Forelimb muscle (tissue), 1 donor: Measurements from ENCODE around the gene GPT2. TPM values are rescaled to one million over a fixed set of nuclear protein-coding genes. Genes with fewer than 3 reads are reported as not detected.

Experiments used
- DNase-seq: peaks from one replicate; pipeline ENCODE4 v3.0.0-alpha.2; 2013; ENCODE audit warnings: low read depth
- polyA plus RNA-seq: library from polyadenylated mRNA; unstranded; fragments of 120-200 nt; gene quantifications from one replicate; pipeline ENCODE4 v1.2.1, GENCODE V29; 2013; ENCODE audit not compliant: insufficient read length

GPT2 gene
- polyA plus RNA-seq, 1 donor: 36.5 TPM

DNA sequence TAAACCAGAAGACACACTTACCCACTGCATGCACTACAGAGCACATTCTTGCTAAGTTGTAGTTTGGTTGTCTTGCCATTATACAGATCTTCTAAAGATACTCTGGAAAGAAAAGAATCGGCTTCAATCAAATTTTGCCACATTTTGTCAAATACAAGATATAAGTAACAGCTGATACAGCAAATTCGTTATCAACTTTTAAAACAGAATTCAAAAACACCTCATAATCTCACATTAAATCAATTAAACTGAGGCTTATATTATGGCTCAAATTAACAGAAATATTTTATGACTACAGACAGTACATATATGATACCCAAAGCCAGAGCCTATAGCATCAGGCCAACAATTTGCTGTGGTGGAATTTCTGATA, 83.9 kb downstream of the GPT2 start:
- no peak for DNase-seq

DNA sequence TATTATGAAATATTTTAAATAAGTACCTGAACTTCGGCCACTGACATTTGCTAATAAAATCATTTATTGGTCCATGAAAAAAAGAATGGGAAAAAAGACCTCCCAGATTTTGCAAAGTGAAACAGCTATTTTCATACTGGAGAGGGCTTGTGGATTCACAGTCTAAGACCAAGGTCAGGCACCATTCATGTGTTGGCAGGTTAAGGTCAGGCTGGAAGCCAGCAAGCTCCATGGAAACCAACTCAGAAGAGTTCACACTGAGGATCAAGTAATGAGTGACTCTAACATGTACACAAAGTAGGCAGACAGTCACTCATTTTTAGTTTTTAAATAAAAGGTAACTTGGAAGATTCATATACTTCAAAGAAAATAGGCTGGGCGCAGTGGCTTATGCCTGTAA, 85.9 kb downstream of the GPT2 start:
- no peak for DNase-seq

DNA sequence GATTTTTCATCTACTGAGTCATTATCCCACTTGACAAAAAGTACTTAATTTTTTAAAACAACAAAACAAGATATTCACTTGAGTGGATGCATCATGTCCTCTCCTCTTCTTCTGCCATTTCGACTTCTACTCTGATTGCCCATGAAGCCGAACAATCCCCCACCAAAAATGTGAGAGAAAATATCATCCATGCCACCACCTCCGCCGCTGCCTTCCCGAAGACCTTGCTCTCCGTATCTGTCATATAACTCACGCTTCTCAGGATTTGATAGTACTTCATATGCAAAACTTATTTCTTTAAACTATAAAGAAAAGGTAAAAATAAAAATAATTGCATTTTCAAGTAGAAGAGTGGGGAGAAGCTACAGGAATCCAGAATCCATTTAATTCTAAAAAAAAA, 87.1 kb downstream of the GPT2 start:
- no peak for DNase-seq

DNA sequence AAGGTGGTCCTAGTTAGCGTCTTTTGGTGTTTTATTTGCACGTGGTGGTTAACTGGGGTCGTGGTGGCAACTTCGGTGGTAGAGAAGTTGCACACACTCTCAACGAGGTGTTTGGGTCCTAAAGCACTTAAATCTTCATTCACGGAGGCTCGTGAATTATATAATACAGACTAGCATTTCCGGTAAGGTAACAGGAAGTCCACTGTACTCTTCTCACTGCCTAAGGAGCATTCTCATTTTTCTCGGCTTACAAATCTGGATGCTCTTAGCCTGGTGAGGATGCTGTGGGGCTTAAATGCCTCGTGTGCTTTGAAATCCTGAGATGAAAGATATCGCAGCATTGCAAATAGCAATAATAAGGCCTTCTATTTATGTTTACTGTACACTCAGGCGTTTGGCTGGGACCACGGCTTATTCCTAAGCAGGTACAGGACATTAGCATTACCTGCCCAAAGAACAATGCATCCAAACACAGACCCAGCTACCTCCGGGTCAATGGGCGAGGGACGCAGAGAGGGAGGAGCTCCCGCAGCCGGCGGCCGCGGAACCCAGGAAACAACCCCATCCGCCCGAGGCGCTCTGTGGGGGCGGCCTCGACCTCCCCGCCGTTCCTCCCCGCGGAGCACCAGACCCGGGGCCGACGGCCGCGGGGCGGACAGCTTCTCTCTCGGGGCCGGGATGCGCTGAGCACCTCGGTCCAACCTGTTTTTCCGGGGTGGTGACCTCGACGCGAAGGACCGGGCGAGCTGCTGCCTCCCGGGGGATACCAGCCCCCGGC, 88.5 kb downstream of the GPT2 start:
- no peak for DNase-seq

DNA sequence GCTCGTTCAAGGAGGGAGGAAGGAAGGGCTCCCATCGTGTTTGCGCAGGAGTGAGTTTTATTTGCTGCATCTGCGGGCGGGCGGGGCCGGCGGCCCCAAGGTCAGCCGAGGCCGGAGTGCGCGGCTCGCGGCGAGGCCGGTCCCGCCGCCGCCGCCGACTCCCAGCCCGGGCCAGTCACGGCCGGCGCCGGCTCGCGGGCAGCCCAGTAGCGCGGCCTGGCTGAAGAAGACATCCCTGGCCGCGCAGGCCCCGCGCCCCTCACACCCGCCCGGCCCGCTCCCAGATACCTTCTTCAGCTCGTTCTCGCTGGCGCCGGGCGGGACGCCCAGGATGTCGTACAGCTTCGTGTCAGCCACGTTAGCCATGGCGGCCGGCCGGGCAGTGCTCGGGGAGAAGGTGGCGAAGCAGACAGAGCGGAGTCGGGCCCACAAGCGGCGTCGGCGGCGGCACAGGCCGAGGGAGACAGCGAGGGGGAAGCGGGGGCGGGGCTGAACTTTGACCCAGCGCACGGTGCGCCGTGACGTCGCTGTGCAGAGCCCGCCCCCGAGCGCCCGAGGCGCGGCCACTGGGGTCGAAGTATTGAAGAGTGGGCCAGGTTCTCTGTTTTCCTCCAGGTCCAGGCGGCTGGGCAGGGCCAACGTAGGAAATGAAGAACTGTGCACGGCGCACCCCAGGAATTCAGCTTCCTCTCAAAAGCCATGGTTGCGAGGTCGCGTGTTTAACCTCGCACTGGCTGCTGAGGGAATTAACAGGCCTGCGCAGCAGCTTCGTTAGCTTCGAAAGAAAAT, 89.2 kb downstream of the GPT2 start, which contains the start of gene DNAJA2:
DNAJA2 (minus strand) TSS at position 468 of the 789 bp plus-strand sequence; CDS start at position 366, 102 bp downstream.
- peak; percentile 65 for DNase-seq

DNA sequence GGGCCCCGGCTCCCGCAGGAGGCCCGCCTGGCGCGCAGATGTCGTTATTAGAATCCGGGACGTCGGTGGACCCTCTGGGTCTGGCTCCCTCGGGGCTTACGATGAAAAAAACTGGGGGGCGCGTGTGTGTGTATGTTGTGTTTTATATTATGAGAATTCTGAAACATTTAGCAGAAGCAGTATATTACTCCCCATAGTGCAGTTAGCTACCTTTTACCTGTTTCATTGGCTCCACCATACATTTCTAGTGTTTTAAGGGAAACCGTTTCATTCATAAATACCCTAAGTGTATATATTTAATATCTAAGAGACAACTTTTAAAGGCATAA, 89.8 kb downstream of the GPT2 start:
- DNase-seq: no peak

DNA sequence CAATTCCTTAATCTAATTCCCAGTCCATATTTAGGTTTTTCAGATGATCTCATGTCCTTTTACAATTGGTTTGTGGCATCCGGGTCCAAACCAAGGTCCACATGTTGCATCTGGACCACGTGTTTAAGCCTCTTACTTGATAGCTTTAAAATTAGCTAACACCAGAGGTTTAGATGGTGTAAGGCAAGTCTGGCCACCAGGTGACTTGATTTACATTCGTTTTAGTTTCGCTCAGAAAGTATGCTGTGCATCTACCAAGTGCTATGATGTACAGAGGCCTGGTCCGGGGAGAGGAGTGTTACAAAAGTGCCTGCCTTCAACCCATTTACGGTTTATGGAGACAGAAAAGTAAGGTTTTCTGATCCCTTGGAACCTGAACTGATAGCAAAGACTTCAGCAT, 90.2 kb downstream of the GPT2 start:
- DNase-seq: no peak

DNA sequence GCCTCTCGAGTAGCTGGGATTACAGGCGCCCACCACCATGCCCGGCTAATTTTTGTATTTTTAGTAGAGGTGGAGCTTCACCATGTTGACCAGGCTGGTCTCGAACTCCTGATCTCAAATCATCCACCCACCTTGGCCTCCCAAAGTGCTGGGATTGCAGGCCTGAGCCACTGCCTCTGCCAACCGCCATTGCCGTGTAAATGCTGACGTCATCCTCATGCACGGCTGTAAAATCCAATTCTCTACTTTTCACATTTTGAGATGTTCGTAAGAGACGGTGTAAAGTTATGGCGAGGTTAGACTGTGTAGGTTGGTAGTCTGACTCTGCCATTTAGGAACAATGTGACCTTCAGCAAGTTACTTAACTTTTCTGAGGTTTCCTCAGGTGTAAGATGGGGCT, 91.0 kb downstream of the GPT2 start:
- no peak for DNase-seq

DNA sequence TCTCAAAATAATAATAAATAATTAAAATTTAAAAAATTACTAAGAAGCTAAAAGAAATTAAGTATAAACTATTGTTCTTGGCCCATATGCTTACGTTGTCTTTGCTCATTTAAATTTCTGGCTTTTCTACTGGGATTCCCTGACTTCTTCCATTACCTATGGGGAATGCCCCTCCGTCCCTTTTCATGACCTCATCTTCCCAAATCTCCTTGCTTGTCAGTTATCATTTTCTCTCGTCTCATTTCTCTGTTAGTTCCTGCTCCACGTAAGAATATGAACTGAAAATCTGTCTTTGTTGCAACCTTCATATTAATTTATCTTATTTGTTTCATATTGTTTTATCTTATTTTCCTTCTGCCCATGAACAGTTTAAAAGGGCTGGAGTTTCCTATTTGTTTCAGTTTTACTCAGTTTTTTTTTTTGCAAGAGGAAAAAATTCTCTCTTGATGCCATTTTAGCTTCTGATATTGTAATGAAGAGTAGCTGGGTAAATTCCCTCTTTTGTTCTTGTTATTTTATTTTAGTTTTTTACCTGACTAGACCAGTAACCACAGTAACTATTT, 91.8 kb downstream of the GPT2 start:
- DNase-seq: no peak

DNA sequence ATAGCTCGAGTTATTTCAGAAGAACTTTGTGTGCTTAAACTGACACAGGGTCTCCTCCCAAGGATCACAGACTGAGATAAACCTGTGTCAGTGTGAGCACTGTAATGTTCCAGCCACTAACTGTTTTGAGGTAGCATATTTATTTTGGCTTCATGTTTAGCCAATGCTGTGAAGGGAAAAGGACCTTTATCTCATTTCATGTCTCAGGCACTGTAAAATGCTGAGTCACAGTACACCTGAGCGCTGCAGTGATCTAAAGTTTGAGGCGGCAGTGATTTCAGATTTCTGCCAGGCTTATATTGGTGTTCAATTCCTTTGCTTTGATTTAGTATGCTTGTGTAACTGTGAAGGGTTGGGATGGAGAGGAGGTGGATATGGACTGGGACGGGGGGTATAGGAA, 92.4 kb downstream of the GPT2 start:
- DNase-seq: no peak

Other genes with a start within 250 kb of the GPT2 start
- gene VPS35, start 195.2 kb upstream of the GPT2 start, polyA plus RNA-seq: 80.7 TPM
- 10.3 TPM for gene ORC6, start 194.7 kb upstream of the GPT2 start, polyA plus RNA-seq
- gene MYLK3, start 136.0 kb upstream of the GPT2 start, polyA plus RNA-seq: 16.5 TPM
- gene C16orf87, start 53.2 kb upstream of the GPT2 start, polyA plus RNA-seq: 26.0 TPM
- 45.7 TPM for gene DNAJA2, start 89.3 kb downstream of the GPT2 start, polyA plus RNA-seq